Measurements from ENCODE around the gene TAS2R38.
A peak's percentile ranks its signal among the peaks of the same experiment; 100 is the strongest.

The TAS2R38 gene

DNA sequence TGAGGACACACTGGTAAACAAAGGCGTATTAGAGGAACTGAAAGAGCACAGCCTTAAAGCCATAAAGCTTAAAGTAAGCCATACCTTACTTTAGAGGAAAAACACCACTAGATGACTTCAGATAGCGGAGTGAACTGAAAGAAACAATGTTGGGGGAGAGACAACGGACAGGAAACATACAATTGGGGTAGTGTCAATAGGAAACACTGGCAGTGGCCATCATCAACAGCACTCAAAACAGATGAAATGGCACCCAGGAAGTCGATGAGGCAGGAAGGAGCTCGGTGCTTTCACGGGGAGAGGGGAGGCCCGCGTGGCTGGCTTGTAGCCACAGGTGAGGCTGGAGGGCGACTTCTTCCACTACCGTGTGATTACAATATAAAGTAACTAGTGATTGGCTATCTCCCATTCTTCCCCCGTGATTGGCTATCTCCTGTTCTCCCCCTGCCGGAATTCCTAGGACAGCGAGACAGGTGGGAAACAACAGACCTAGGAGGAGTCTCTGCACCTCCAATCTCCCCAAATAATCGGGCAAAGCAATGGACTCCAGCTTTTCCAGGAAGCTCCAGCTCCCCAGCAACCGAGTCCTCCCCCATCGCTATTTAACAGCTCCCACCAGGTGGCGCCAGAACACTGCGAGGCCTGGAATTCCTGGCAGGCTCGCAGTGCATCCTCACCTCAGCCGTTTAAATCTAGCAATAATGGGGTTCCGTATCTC, 2.4 kb upstream of the TAS2R38 start:
- DNase-seq: peak; percentile 78

DNA sequence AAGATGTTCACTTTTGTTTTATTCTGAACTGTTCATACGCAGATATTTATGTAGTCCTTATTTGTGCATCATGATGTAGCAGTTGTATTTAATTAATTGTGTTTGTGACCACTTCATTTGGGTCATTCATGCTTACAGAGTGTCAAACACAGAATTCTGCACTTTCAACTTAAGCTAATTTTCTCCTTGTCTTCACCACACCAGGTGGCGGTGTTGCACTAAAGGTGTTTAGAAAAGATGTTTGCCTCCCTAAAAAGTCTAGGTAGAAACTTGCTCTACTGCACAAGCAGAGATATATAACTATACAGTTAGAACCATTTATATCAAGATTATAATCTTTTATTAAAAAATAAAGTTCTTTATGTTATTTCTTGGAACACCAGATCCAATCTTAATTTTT, 1.3 kb upstream of the TAS2R38 start:
- peak; percentile 40 for DNase-seq

DNA sequence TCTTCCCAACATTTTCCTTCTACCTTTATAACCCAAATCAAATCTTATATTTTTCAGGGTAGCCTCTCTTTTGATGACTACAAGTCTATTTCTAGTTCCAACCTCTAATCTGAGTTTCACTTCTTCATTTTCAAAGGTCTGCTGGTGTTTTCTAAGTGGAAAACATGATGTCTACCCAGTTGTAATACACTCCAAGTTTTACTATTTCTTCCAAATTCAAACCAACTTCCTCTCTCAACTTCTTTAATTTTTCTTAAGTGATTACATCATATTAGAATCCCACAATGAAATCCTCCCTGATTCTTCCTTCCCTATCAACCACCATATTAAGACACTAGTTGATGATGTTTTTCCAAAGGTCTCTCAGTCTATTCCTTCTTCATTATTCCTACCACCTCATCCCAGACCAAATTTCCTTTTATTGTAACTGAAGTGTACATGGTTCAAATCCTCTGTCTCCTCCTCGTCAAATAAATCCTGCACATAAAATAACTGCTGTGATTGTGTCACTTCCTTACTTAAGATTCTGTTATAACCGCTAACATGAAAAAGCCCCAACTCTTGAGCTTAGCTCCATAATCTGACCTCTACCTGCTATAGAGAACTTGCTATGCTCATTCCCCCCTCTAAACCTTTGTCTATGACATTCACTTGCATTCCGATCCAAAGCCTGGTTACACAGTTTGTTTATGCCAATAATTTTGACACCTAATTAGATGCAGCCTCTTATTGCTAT, 12.7 kb downstream of the TAS2R38 start:
- DNase-seq: no peak

DNA sequence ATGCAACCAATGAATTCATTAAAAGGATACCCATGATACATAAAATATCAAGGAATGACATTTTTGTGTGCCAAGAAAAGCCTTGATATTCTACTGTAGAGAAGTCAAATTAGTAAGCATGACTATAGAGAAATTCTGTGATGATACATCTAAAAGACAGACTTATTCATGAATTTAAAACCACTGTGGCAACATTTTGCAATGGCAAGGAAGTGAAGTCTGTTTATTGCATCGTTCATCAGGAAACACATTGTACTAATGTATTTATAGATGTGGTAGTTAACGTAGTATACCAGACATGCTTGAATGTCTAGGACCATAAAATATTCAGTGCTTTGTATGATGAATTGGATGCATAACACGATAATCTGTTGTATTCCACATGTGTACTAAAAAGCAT, 17.5 kb downstream of the TAS2R38 start:
- DNase-seq: no peak

DNA sequence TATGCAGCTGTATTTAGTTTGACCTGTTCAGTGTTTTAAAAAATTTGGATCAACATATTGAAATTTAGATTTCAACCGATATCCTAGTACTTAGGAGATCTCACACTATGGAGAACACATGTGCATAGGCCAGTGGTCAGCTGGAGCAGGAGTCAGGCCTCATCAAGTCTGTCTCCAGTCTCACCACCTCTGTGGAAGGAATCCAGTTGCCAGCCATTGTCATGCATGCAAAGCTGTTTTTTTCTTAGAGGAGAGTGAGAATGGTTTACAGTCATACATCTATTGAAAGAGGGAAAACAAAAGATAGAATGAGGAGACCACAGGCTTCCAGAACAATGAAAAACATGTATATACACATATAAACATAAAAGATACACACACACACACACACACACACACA, 19.2 kb downstream of the TAS2R38 start:
- no peak for DNase-seq

DNA sequence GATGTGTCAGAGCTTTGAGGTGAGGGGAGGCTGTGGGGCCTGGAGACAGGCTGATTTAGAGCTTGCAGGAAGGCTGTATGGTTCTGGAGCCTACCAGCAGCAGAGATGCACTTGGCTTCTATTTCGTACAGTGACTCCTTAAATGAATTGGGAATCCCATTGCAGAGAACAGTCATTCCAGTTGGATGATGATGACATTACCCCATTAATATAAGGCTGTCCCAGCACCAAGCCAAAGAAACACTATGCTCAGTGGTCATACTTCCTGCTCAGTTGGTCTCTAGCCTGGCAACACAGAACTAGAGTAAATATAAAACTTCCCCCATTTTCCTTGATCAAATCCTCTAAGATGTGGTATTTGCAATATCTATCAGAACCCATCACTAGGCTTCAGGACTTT, 21.1 kb downstream of the TAS2R38 start:
- no peak for DNase-seq

DNA sequence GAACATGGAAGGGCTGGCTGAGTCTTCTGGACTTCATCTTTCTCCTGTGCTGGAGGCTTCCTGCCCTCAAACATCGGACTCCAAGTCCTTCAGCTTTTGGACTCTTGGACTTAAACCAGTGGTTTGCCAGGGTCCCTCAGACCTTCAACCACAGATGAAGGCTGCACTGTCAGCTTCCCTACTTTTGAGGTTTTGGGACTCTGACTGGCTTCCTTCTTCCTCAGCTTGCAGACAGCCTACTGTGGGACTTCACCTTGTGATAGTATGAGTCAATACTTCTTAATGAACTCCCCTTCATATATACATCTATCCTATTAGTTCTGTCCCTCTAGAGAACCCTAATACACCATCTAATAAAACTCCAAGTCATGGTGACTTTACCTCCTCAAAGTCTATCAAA, 22.8 kb downstream of the TAS2R38 start:
- no peak for DNase-seq

DNA sequence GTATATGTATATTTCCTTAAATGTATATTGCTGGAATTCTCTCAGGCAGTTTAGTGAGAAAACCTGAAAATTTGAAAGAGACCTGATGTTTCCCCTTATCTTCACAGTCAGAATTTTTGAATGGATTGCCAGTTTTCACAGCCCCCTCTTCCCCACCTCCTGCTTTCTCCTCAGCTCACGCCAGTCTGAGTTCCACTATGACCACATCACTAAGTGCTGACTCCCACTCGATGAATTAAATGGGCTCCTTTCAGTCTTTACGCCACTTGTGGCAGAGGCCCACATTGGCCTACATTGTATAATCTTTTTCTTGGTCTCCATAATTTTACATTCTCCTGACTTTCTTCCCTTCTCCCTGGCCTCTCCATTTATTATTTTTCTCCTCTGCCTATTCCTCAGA, 23.7 kb downstream of the TAS2R38 start:
- DNase-seq: no peak

DNA sequence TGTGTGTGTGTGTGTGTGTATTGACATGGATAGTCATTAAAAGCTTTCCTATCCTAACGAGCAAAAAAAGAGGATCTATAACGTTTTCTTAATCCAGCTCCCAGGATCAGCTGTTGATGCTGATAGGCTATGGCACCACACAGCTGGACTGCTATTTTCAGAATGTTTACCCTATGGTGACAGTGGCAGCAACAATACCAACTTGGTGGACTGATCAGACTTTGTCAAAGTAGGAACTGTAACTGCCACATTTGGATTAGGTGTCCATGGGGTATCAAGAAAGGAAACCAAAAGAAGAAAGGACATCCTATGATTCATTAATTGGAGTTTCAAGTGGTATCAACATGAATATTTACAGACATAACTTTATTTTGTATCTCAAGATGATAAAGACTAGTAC, 24.1 kb downstream of the TAS2R38 start:
- no peak for DNase-seq

DNA sequence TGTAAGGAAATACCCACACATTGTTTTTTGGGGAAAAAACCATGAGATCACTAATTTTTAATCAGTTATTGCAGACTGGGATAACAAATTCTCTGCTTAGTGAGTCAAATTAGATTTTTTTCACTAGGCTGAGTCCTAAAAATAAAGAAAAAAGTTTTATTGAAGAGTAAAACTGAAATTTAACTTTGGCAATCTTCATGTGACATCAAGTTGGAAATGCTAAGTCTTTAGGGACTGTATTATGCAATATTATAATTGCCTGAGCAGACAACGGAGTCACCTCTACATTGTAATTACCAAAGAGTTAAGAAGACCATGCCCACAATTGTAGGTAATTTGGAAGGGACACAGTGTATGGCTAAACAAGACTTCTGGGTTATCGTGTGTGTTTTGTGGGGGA, 24.6 kb downstream of the TAS2R38 start:
- DNase-seq: no peak

DNA sequence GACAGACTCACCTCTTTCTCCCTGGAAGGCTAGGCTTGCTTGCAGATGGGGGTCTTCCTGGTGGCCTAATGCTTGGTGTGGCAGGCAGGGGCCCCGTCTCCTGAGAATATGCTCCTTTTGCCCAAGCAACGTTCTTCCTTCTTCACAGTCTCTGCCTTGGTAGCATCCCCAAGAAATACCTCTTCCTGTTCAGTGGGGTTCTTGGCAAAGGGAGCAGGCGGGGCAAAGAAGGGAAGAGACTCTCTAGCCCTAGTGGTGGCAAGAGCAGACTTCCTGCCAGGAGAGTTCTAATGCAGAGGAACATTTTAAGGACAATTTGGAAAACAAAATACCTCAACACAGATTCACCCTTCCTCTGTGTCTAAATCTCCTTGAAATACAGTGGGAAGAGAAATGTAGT, 26.8 kb downstream of the TAS2R38 start, which contains the start of gene CLEC5A:
Gene CLEC5A, minus strand, starts transcription at position 179 of the 400 bp plus-strand sequence. CDS start 682 bp downstream, outside the sequence.
- no peak for DNase-seq

DNA sequence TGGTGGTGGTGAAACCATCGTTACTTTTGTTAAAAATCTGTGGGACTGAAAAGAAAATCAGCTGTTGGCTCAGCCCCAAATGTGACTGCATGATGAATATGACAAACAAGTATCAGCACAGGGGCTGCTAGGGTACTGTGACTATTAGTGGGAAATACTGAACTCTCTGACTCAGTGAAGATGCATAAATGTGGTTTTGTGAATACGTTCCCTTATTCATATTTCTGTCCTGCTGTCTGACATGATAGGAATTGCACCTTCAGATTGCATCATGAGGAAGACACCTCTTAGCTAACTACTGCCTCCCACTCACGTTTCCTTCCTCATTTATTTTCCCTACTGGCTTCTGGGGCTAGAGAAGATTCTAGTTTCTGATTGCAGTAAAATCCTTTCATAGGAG, 28.2 kb downstream of the TAS2R38 start:
- DNase-seq: no peak

DNA sequence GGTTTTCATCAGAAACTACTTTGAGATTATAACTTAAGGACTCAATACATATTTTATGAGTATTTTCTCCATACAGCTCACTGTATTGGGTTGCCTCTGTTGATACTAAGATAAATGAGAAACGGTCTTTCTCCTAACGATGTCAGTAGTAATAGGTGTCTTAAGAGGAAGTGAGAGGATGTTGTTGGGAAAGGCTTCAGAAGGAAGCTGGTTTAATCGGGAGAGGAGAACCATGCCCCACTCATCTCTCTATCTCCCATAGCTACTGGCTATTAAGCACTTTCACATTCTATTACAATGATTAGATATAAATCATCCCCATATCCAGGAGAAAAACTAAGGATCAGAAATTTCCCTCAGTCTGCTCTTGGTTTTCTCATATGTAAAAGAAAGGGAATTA, 28.8 kb downstream of the TAS2R38 start:
- no peak for DNase-seq

DNA sequence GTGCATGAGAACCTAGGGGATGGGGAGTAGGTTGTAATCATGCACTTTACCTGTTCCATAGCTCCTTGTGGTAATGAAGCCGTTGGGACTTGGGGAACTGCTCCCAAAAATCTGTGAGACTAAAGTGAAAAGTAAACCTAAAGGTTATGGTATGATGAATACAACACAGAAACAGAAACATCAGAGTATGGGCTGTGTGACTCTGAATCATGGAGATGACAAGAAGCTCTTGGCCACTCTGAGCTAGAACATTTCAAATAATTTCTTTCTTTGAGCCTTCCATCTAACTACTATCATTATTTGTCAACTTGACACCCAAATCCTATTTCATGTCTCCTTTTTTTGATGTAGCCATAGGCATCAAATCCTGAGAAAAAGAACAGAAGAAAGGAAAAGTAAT, 29.7 kb downstream of the TAS2R38 start:
- no peak for DNase-seq

DNA sequence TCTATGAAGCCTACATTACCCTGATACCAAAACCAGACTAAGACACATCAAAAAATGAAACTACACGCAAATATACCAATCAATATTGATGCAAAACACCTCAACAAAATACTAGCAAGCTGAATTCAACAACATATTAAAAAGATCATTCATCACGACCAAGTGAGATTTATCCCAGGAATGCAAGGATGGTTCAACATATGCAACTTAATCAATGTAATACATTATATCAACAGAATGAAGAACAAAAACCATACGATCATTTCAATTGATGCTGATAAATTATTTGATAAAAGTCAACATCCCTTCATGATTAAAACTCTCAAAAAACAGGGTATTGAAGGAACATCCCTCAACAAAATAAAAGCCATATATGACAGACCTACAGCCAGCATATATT, 32.5 kb downstream of the TAS2R38 start:
- no peak for DNase-seq

DNA sequence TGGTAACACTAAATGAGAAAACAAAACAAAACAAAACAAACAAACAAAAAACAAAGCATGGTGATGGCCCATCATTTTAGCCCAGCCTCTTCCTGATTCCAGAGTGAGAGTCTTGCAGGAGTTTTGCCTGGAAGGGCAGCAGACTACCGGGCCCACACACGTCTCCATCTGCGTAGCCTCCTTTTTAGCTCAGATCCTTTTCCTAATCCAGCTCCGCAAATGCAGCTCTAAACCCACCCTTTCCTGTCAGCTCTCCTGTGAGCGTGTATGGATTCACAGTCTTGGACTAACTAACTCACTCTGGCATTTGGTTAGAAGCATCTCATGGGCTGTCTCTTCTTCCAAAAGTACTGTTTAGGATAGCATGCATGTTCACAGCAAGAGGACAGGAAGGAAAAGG, 43.4 kb downstream of the TAS2R38 start:
- DNase-seq: no peak

DNA sequence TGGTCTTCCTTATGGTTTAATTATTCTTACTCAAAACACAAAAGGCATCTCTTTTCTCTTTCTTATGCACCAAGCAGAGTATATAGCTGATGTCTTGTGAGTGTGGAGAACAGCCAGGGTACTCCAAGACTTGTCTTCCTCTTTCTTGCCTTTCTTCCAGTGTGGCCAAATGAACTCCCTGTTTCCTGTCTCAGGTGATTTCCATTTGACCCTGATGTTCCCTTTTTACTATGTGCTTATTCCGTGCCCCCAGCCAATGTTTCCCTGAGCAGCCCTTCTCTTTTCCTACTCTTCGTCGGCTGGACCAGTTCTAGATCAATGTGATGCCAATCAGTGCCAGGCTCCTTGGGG, 44.8 kb downstream of the TAS2R38 start:
- no peak for DNase-seq

DNA sequence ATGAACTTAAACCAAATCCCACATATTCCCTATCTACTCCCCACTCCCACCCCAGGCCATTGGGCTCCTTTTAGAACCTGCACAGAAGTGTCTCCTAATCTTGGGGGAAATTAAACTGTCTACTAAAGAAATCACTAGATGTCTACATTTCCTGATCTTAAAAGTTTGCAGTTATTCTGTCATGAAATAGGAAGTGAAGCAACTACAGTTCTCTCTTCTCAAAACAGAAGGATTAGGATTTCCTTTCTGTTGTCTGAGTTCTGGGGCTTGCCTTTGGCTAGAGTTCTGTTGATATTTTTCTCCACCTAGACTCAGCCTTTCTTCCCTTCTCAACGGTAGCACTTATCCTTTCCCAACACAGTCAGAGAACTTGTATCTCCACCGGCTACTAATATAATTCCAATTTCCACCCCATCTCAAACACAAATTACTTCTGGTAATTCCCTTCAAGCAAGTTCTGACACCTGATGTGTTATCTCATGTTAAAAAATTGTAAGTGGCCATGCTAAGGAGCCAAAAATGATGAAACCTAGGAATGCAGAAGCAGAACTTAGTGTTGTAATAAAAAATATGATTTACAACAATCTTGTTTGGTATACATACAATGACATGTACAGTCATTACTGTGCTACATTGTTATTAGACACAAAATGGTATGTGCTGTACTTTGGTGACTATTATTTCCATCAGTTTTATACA, 45.3 kb downstream of the TAS2R38 start:
- DNase-seq: no peak

All from NCI-H1105 treated with DMSO at 0.1 percent for 48 hours (cell line).